Omental fat pad (tissue), 4 donors: ENCODE results near the gene STUM. TPM values are rescaled to one million over a fixed set of nuclear protein-coding genes. Genes with fewer than 3 reads are reported as not detected.

Source experiments
- ATAC-seq: fragments of 150-250 bp; one replicate; pipeline ENCODE4 v1.9.1; 2016; ENCODE audit warnings: mild to moderate bottlenecking, moderate library complexity; ENCODE audit not compliant: low FRiP score
- DNase-seq: peaks from one replicate; pipeline ENCODE4 v3.0.0-alpha.2; 2019; ENCODE audit warnings: low spot score
- total RNA-seq, 4 donors: library from RNA; depleted of rRNA; stranded (reverse); fragments of >200 nt; gene quantifications; one replicate each; pipeline ENCODE4 v1.1.0, GENCODE V29; 2016
- TF ChIP-seq, protein P1 (sequence below), 3 donors: fragments of 450-650 bp; IDR thresholded peaks; one replicate each; pipeline ENCODE4 v1.5.1; 2016 to 2017; ENCODE audit warnings: antibody characterized with exemption in 3 of 3, mild to moderate bottlenecking in 3 of 3, moderate library complexity in 2 of 3

Gene STUM
- total RNA-seq, 4 donors from 2014 or later, result 1.9 to 2.8 (median 2.2) TPM

GRCh38 chr1:226625832-226626576 lies 77.4 kb downstream of the STUM start:
- DNase-seq, result no peak
- TF ChIP-seq, protein P1, sequence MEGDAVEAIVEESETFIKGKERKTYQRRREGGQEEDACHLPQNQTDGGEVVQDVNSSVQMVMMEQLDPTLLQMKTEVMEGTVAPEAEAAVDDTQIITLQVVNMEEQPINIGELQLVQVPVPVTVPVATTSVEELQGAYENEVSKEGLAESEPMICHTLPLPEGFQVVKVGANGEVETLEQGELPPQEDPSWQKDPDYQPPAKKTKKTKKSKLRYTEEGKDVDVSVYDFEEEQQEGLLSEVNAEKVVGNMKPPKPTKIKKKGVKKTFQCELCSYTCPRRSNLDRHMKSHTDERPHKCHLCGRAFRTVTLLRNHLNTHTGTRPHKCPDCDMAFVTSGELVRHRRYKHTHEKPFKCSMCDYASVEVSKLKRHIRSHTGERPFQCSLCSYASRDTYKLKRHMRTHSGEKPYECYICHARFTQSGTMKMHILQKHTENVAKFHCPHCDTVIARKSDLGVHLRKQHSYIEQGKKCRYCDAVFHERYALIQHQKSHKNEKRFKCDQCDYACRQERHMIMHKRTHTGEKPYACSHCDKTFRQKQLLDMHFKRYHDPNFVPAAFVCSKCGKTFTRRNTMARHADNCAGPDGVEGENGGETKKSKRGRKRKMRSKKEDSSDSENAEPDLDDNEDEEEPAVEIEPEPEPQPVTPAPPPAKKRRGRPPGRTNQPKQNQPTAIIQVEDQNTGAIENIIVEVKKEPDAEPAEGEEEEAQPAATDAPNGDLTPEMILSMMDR (IDR thresholded peaks at IDR 0.05), result no peak
- peak; percentile 28 for ATAC-seq

DNA sequence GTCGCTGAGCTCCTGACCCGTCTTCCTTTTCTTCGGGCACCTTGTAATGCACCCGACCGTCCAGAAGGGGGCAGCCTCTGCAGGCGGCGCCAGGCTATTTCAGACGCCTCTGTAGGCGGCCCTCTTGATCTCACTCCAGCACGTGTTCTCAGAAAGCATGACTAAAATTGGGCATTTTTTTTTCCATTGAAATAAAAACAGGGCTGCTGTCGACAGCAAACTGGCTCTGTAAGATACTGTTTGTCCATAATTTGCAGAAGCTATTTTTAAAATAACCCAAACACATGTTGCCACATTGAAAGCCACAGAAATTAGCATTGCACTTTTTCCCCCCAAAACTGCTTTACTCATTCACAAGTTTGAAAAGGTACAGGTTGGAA lies 78.0 kb downstream of the STUM start:
- TF ChIP-seq, protein P1 (IDR thresholded peaks at IDR 0.05), result peak in 2 of 3 donors; percentile 91 to 94
- peak; percentile 83 for ATAC-seq
- DNase-seq, result peak; percentile 60

GRCh38 chr1:226627050-226627755 lies 78.6 kb downstream of the STUM start:
- DNase-seq (no peak), ATAC-seq (no peak)
- TF ChIP-seq, protein P1 (IDR thresholded peaks at IDR 0.05), result no peak

GRCh38 chr1:226627924-226628611 lies 79.5 kb downstream of the STUM start:
- TF ChIP-seq, protein P1 (IDR thresholded peaks at IDR 0.05), result no peak
- ATAC-seq (no peak), DNase-seq (no peak)

DNA sequence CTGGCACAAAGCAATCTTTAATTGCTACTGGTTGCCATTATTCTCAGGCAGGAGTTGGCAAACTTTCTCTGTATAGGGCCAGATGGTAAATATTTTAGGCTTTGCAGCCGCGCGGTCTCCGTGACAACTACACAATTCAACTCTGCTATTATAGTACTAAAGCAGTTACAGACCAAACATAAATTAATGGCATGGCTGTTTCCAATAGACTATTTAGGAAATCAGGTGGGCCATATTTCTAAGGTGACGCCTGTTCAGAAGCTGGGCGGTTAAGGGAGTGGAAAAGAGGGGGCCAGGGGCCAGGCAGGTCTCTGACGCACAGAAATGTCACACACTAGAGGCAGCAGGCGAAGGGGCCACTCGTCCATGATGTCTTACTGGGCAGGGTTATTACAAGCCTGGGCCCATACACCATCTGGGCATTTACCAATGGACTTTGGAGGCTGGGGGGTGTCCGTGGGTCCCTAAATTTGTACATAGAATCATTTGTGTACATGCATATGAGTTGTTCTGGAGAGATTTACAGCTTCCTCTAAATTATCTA lies 80.1 kb downstream of the STUM start:
- DNase-seq, result no peak
- TF ChIP-seq, protein P1 (IDR thresholded peaks at IDR 0.05), result no peak
- no peak for ATAC-seq

DNA sequence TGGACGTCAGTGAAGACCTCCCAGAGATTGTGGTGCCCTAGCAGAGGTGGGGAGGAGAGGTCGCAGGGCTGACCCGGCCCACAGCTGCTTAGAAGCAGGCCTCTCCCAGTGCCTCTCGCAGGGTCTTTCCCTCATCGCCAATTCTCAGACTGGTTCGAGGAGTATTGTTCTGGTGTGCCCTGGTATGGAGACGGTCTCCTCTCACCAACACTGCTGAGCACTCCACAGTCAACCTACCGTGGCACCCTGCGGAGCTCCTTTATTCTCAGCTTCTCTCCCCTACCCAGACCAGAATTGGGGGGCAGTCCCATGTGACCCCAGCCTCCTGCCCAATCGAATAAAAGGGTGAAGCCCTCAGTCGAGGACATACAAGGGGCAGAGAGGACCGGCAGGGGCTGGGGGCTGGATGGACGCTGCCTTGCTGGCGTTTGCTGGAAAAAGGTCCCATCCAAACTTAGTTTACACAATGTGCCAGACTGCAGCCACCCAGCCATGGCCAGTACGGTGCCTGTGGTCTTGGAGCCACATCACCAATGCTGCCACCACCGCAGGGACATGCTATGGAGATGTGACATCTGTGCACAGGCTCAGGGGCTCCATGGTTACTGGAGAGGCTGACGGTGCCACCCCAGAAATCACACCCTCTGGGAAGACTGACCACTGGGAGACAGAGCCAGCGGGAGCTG lies 80.8 kb downstream of the STUM start:
- TF ChIP-seq, protein P1 (IDR thresholded peaks at IDR 0.05), result no peak
- DNase-seq, result no peak
- no peak for ATAC-seq
